AG04450 (cell line): ENCODE results near the gene BBS9. TPM values are rescaled to one million over a fixed set of nuclear protein-coding genes. Genes with fewer than 3 reads are reported as not detected.

ENCODE experiments used
- CTCF ChIA-PET: fragments of 300-600, 350-600 bp; formaldehyde crosslinking; extraction: SDS; loops from one replicate; lab custom pipeline; 2022; ENCODE audit warnings: antibody characterized with exemption, inconsistent platforms; lab: Charles Lee
- POLR2A ChIA-PET: fragments of 350-600 bp; formaldehyde crosslinking; extraction: SDS; loops from one replicate; lab custom pipeline; 2021; ENCODE audit warnings: antibody characterized with exemption, inconsistent platforms; lab: Yijun Ruan, JAX
- DNase-seq: peaks from one replicate; pipeline ENCODE4 v3.0.0-alpha.2; 2011; ENCODE audit warnings: low read depth, low spot score
- H3K27ac ChIP-seq: one replicate; pipeline ENCODE4 v1.5.1; 2012; ENCODE audit warnings: low read depth, low read length, control low read depth
- H3K27me3 ChIP-seq: one replicate; pipeline ENCODE4 v1.6.0; 2012; ENCODE audit warnings: low read length; ENCODE audit not compliant: control insufficient read depth, insufficient read depth
- H3K4me3 ChIP-seq: 2 replicates; pipeline ENCODE4 v1.5.1; 2011; ENCODE audit warnings: mild to moderate bottlenecking, low read depth, low read length, control low read depth
- H3K9me3 ChIP-seq: 2 replicates; pipeline ENCODE4 v1.5.1; 2012; ENCODE audit warnings: low read length; ENCODE audit not compliant: control insufficient read depth, insufficient read depth
- polyA plus RNA-seq: library from polyadenylated mRNA; depleted of rRNA; stranded (reverse); fragments of >200 nt; gene quantifications from 2 replicates; pipeline ENCODE4 v1.2.3, GENCODE V29; 2011
- TF ChIP-seq, protein P1 (sequence below): IDR thresholded peaks from 2 replicates; pipeline ENCODE4 v1.5.1; 2011; ENCODE audit warnings: low read depth, low read length, control low read depth, inconsistent platforms

Gene BBS9
- polyA plus RNA-seq, 1 experiment = 15.6 TPM

DNA sequence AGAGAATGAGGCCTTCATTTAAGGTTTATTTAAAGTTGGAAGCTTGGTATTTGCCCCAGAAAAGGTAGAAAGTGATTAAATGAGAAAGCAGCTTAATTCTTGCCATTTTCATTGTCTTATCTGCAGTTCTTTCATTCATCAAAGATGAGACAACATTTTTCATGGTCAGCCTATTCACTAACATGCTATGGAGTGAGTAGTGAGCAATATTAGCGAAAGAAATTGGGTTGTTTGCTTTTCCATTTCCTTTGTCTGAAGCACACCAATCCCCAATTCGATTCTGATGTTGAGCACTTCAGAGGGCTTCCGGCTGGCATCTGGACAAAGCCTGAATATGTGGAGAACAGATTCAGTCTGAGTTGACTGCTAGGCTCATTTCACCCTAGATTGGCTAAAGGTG is 317.2 kb downstream of the BBS9 start:
- ChIA-PET CTCF (interaction anchor here (1.3 to 1.5 kb wide), 2 partner anchors 13 to 449 kb away, joined by 4 to 11 read pairs; no protein-coding TSS in a partner anchor), POLR2A (no interaction called here)
- Histone ChIP-seq H3K27me3 (no peaks in the 10 kb centered on the region), H3K4me3 (no peak overlapping the region), H3K9me3 (no peaks in the 10 kb centered on the region), H3K27ac (no peak overlapping the region)
- DNase-seq = no peak
- TF ChIP-seq, protein P1, sequence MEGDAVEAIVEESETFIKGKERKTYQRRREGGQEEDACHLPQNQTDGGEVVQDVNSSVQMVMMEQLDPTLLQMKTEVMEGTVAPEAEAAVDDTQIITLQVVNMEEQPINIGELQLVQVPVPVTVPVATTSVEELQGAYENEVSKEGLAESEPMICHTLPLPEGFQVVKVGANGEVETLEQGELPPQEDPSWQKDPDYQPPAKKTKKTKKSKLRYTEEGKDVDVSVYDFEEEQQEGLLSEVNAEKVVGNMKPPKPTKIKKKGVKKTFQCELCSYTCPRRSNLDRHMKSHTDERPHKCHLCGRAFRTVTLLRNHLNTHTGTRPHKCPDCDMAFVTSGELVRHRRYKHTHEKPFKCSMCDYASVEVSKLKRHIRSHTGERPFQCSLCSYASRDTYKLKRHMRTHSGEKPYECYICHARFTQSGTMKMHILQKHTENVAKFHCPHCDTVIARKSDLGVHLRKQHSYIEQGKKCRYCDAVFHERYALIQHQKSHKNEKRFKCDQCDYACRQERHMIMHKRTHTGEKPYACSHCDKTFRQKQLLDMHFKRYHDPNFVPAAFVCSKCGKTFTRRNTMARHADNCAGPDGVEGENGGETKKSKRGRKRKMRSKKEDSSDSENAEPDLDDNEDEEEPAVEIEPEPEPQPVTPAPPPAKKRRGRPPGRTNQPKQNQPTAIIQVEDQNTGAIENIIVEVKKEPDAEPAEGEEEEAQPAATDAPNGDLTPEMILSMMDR = no peak

DNA sequence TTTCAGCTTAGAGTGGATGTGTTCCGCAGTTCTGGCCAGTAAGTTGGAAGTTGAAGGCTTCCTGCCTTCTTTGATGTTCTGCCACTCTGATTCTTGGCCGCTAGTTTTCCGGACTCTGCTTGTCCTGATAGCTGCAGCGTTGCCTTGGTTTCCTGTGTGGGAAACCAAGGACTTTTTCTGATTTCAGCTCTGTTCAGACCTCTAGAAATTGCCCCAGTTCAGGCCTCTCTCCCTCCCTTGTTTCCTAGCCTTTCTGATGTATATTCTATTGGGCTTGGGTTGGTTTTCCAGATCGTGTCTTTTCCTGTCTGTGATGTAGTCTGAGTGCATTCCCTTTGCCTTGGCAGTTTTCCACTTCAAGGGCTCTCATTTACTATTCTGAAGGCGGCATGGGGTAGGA is 318.7 kb downstream of the BBS9 start:
- Histone ChIP-seq H3K27ac (no peak overlapping the region), H3K9me3 (no peaks in the 10 kb centered on the region), H3K27me3 (no peaks in the 10 kb centered on the region), H3K4me3 (no peak overlapping the region)
- no peak for DNase-seq
- TF ChIP-seq, protein P1 = no peak
- ChIA-PET POLR2A (no interaction called here), CTCF (no interaction called here)

DNA sequence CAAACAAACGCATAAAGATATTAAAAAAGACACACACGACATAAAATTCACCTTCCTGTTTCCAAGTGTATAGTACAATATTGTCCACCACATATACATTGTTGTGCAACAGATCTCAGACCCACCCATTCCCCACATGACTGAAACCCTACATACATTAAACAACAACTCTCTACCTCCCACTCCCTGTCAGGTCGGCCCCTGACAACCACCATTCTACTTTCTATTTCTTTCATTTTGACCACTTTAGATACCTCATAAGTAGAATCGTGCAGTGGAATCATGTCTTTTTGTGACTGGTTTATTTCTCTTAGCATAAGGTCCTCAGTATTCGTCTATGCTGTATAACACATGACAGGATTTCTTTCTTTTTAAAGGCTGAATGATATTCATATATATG is 320.5 kb downstream of the BBS9 start:
- TF ChIP-seq, protein P1 = no peak
- CTCF ChIA-PET = no interaction called here
- Histone ChIP-seq H3K9me3 (no peaks in the 10 kb centered on the region), H3K27me3 (no peaks in the 10 kb centered on the region), H3K4me3 (no peak overlapping the region), H3K27ac (no peak overlapping the region)
- POLR2A ChIA-PET = no interaction called here
- no peak for DNase-seq

DNA sequence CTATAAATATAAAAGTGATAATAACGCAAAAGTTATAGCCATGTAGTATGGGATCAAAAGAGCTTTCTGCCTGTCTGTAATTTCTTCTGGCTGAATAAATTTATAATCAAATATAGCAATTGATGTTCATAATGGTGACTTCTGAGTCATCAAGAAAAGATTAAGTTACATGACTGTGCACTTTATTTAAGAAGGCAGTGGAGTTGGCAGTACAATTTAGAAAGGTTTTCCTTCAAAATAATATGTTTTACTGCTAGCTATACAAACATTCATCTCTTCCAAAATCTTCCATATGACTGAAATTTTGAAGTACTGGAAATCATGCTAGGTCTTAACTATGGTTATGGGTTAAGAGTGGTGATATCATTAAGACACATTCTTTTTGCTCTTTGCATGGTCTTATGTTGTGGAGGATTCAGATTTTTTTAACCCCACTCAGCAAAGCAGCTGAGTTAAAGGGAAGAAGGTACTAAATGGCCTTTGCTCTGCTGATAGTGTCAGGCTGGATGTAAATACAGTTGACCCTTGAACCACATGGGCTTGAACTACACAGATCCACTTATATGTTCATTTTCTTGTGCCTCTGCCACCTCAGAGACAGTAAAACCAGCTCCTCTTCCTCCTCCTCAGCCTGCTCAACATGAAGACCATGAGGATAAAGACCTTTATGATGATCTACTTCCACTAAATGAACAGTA is 323.6 kb downstream of the BBS9 start:
- ChIA-PET CTCF (interaction anchor here (0.7 to 0.8 kb wide), 3 partner anchors 75 to 479 kb away, joined by 4 to 8 read pairs (median 4); no protein-coding TSS in a partner anchor), POLR2A (no interaction called here)
- no peaks in the 10 kb centered on the region for H3K9me3 ChIP-seq
- no peak for DNase-seq
- H3K4me3 ChIP-seq = no peak overlapping the region
- no peak overlapping the region for H3K27ac ChIP-seq
- TF ChIP-seq, protein P1 = no peak
- no peaks in the 10 kb centered on the region for H3K27me3 ChIP-seq

DNA sequence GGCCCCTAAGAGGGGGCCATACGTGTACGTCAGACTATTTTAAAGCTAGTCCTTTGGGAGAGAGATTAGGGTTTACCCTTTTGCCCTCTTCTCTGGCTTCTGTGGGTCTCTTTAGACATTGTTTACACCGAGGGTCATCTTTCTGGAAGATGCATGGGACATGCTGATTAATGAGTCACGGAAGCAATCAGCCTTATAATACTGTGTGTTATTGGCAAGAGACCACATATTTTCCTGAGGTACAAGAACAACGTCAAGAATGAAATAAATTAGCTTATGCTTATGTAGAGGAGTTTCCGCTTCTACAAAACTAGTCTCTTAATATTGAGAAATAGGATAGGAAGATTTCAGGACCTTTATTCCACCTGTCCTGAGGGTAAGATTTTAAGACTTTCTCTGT is 327.7 kb downstream of the BBS9 start:
- POLR2A ChIA-PET = no interaction called here
- no peaks in the 10 kb centered on the region for H3K27me3 ChIP-seq
- H3K9me3 ChIP-seq = no peaks in the 10 kb centered on the region
- TF ChIP-seq, protein P1 = no peak
- H3K27ac ChIP-seq = no peak overlapping the region
- H3K4me3 ChIP-seq = no peak overlapping the region
- CTCF ChIA-PET = interaction anchor here (3.8 kb wide), 1 partner anchor 476 kb away, joined by 35 read pairs; no protein-coding TSS in a partner anchor
- no peak for DNase-seq
